ENCODE measurements around the gene MGAT3. TPM values are rescaled to one million over a fixed set of nuclear protein-coding genes. Genes with fewer than 3 reads are reported as not detected.

MGAT3 gene
- total and polyA plus RNA-seq, 9 of the 15 experiments (the other 6 are each of a cell fraction or from before 2014, with no cell fraction given): 0.10 to 11.5 (median 4.6) TPM

GRCh38 chr22:39498368-39498767 is 41.6 kb downstream of the MGAT3 start:
- in situ Hi-C loops (cut with MboI) (no loop called here), intact Hi-C loops (cut with micrococcal nuclease) (loop anchor here (5.0 kb wide), 1 partner anchor 34 kb away; the partner anchor contains the start of gene RPS19BP1)
- no peak for ATAC-seq
- no peak overlapping the region for H3K27ac ChIP-seq (ENCODE audit: extremely low read depth, low read depth, low read length)
- peaks cover 24 to 31% of the 10 kb centered on the region in 2 experiments for H3K4me1 ChIP-seq (replicated peaks in 1 of 2; ENCODE audit: control insufficient read depth in 2 of 2, insufficient read depth in 2 of 2, low read length in 2 of 2)
- WGBS (ENCODE audit: insufficient coverage, low coverage, missing lambda C conversion rate): 15% methylated on average over 2 of the region's 2 CpGs
- POLR2A ChIA-PET: interaction anchor here (1.0 to 2.2 kb wide), 4 partner anchors 21 to 28 kb away, joined by 4 to 10 read pairs (median 4); no protein-coding TSS in a partner anchor
- H3K9ac ChIP-seq (ENCODE audit: insufficient read depth in 1 of 2, low read depth in 2 of 2, low read length in 2 of 2): no peak overlapping the region
- no peaks in the 10 kb centered on the region for H3K9me3 ChIP-seq (replicated peaks; ENCODE audit: control insufficient read depth, insufficient read depth, low read depth, low read length)
- peaks cover 9% of the 10 kb centered on the region for H3K36me3 ChIP-seq (ENCODE audit: control insufficient read depth, insufficient read depth, low read length)
- no peaks in the 10 kb centered on the region for H3K9me1 ChIP-seq (ENCODE audit: control insufficient read depth, insufficient read depth, low read length)
- no peaks in the 10 kb centered on the region for H3K27me3 ChIP-seq (ENCODE audit: control insufficient read depth in 2 of 2, insufficient read depth in 2 of 2, low read length in 2 of 2)
- no peak overlapping the region for H3K4me3 ChIP-seq
- CTCF ChIA-PET (ENCODE audit: low intra/inter-chr PET ratio): interaction anchor here (0.6 kb wide), 1 partner anchor 847 kb away, joined by 3 read pairs; no protein-coding TSS in a partner anchor
- H3K4me2 ChIP-seq (ENCODE audit: insufficient read depth, low read length): no peak overlapping the region
- H2AFZ ChIP-seq (ENCODE audit: low read depth, low read length): no peak overlapping the region
- DNase-seq (ENCODE audit: extremely low read depth in 1 of 4, low spot score in 3 of 4): no peak
- FAIRE-seq: no peak
- peaks cover 13% of the 10 kb centered on the region for H3K79me2 ChIP-seq (ENCODE audit: control insufficient read depth, insufficient read depth, low read length)
- BruUV-seq (replicated peaks): no TSS peak
- TF ChIP-seq NR1H2 (CRISPR knock-in tag; IDR thresholded peaks at IDR 0.05) (no peak), GTF2F1 (IDR thresholded peaks at IDR 0.05; ENCODE audit: low read depth, low read length) (no peak), BRD9 (IDR thresholded peaks at IDR 0.05; ENCODE audit: low read depth, partially characterized antibody) (no peak), RAD21 (CRISPR knock-in tag; conservative IDR thresholded peaks at IDR 0.05 in 1 of 2, IDR thresholded peaks at IDR 0.05 in 1 of 2) (no peak), SIN3B (IDR thresholded peaks at IDR 0.05; ENCODE audit: low read depth) (no peak), NR2F6 (CRISPR knock-in tag; IDR thresholded peaks at IDR 0.05) (no peak)
- no peaks in the 10 kb centered on the region for H4K20me1 ChIP-seq (replicated peaks; ENCODE audit: control insufficient read depth, insufficient read depth, low read length)
